SH-SY5Y (cell line): Measurements from ENCODE around the gene COBL.

ENCODE experiments used
- GATA2 ChIP-seq: IDR thresholded peaks from 2 replicates; pipeline ENCODE4 v1.6.1; 2011; ENCODE audit warnings: mild to moderate bottlenecking, low read depth, low read length
- GATA3 ChIP-seq: IDR thresholded peaks from 2 replicates; pipeline ENCODE4 v1.6.1; 2011; ENCODE audit warnings: low read depth, mild to moderate bottlenecking, low read length, moderate library complexity

- TF ChIP-seq GATA3 (no peak), GATA2 (no peak)
Measured at GRCh38 chr7:51151455-51151854, 165.2 kb downstream of the COBL start.
